ENCODE results near the gene CNPY1. TPM values are rescaled to one million over a fixed set of nuclear protein-coding genes. Genes with fewer than 3 reads are reported as not detected.
"Not testable (repeated sequence)": the region's sequence is repeated elsewhere in the genome, so short reads cannot be mapped to it uniquely, and the experiment has no call there.

Gene CNPY1
- total and polyA plus RNA-seq, 4 donors, result 0.41 to 0.79 (median 0.66) TPM; not detected in 1

DNA sequence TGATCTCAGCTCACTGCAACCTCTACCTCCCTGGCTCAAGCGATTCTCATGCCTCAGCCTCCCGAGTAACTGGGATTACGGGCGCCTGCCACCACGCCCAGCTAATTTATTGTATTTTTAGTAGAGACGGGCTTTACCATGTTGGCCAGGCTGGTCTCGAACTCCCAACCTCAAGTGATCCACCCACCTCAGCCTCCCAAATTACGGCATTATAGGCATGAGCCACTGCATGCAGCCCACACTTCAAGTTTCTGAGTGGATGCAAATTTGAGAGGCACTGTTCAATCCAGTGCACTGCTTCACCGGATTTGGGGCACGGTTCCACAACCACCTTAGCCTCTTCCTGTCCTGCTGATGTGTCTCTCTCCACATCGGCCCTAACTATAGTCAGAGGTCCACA is 16.5 kb downstream of the CNPY1 start:
- peaks cover 13% of the 10 kb centered on the region for H3K4me1 ChIP-seq (ENCODE audit: control insufficient read depth, insufficient read depth, low read length)
- no peaks in the 10 kb centered on the region for H3K36me3 ChIP-seq (ENCODE audit: control insufficient read depth, insufficient read depth, low read length)
- no peak overlapping the region for H3K27ac ChIP-seq (ENCODE audit: low read depth, low read length)
- no peak for DNase-seq (ENCODE audit: low read depth in 4 of 6, low spot score in 6 of 6)
- no peaks in the 10 kb centered on the region for H3K9me3 ChIP-seq (ENCODE audit: control insufficient read depth, insufficient read depth, low read length)
- 100% methylated on average over 2 of the region's 11 CpGs for WGBS (ENCODE audit: insufficient coverage)
- H3K4me3 ChIP-seq (ENCODE audit: low read depth, low read length), result no peak overlapping the region
- H3K27me3 ChIP-seq (ENCODE audit: control insufficient read depth, insufficient read depth, low read length), result peaks cover 60% of the 10 kb centered on the region

DNA sequence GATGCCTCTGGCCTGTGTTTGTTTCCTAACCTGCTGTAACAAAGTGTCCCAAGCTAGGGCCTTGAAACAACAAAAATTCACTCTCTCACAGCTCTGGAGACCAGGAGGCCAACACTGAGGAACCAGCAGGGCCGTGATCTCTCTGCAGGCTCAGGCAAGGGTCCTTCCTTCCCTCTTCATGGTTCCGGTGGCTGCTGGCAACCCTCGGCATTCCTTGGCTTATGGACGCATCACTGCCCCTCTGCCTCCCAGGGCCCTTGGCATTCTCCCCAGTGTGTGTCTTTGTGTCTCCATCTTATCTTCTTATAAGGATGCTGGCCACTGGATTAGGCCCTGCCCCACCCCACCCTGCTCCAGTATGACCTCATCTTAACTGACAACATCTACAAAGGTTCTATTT is 17.0 kb downstream of the CNPY1 start:
- Histone ChIP-seq H3K27ac (ENCODE audit: low read depth, low read length) (no peak overlapping the region), H3K27me3 (ENCODE audit: control insufficient read depth, insufficient read depth, low read length) (peaks cover 55% of the 10 kb centered on the region), H3K4me3 (ENCODE audit: low read depth, low read length) (no peak overlapping the region), H3K9me3 (ENCODE audit: control insufficient read depth, insufficient read depth, low read length) (no peaks in the 10 kb centered on the region), H3K36me3 (ENCODE audit: control insufficient read depth, insufficient read depth, low read length) (no peaks in the 10 kb centered on the region), H3K4me1 (ENCODE audit: control insufficient read depth, insufficient read depth, low read length) (peaks cover 13% of the 10 kb centered on the region)
- no peak for DNase-seq (ENCODE audit: low read depth in 4 of 6, low spot score in 6 of 6)
- 87% methylated on average over 4 of the region's 4 CpGs for WGBS (ENCODE audit: insufficient coverage)

DNA sequence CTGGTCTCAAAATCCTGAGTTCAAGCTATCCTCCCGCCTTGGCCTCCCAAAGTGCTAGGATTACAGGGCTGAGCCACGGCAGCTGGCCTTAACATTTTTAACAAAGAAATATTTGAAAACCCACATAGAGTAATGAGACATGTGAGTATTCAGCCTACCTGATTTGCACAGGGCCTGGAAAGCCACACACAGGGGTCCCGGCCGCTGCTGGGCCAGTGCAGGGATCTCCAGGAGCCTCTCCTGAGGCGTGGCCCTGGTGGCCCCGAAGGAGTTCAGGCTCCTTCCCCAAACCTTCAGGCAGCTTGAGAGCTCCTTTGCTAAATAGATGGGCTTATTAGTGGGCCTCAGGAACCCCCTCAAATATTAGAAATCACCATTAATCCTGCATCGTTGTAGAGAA is 18.7 kb downstream of the CNPY1 start:
- peaks cover 38% of the 10 kb centered on the region for H3K27me3 ChIP-seq (ENCODE audit: control insufficient read depth, insufficient read depth, low read length)
- H3K4me3 ChIP-seq (ENCODE audit: low read depth, low read length), result no peak overlapping the region
- no peaks in the 10 kb centered on the region for H3K36me3 ChIP-seq (ENCODE audit: control insufficient read depth, insufficient read depth, low read length)
- H3K4me1 ChIP-seq (ENCODE audit: control insufficient read depth, insufficient read depth, low read length), result no peaks in the 10 kb centered on the region
- no peak overlapping the region for H3K27ac ChIP-seq (ENCODE audit: low read depth, low read length)
- no peaks in the 10 kb centered on the region for H3K9me3 ChIP-seq (ENCODE audit: control insufficient read depth, insufficient read depth, low read length)
- DNase-seq (ENCODE audit: low read depth in 4 of 6, low spot score in 6 of 6), result no peak
- WGBS (ENCODE audit: insufficient coverage), result 95% methylated on average over 5 of the region's 7 CpGs

DNA sequence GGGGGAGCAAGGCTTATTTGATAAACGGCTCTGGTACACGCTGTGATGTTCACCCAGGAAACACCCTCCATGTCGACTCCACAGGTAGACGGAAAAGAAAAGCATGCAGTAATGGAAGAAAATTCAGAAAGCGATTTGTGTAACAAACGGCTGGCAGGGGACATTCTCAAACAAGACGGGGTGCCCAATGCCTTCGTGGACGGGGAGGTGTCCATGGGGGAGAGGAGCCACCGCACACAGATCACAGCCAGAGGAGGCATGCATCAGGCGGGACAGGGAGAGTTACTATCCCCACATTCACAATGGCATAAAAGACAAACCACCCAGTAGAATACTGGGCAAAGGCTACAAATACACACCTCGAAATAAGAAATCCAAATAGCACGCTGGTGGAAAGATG is 20.1 kb downstream of the CNPY1 start:
- Histone ChIP-seq H3K27ac (ENCODE audit: low read depth, low read length) (no peak overlapping the region), H3K27me3 (ENCODE audit: control insufficient read depth, insufficient read depth, low read length) (peaks cover 24% of the 10 kb centered on the region), H3K9me3 (ENCODE audit: control insufficient read depth, insufficient read depth, low read length) (no peaks in the 10 kb centered on the region), H3K36me3 (ENCODE audit: control insufficient read depth, insufficient read depth, low read length) (no peaks in the 10 kb centered on the region), H3K4me1 (ENCODE audit: control insufficient read depth, insufficient read depth, low read length) (no peaks in the 10 kb centered on the region), H3K4me3 (ENCODE audit: low read depth, low read length) (no peak overlapping the region)
- 88% methylated on average over 7 of the region's 13 CpGs for WGBS (ENCODE audit: insufficient coverage)
- no peak for DNase-seq (ENCODE audit: low read depth in 4 of 6, low spot score in 6 of 6)

DNA sequence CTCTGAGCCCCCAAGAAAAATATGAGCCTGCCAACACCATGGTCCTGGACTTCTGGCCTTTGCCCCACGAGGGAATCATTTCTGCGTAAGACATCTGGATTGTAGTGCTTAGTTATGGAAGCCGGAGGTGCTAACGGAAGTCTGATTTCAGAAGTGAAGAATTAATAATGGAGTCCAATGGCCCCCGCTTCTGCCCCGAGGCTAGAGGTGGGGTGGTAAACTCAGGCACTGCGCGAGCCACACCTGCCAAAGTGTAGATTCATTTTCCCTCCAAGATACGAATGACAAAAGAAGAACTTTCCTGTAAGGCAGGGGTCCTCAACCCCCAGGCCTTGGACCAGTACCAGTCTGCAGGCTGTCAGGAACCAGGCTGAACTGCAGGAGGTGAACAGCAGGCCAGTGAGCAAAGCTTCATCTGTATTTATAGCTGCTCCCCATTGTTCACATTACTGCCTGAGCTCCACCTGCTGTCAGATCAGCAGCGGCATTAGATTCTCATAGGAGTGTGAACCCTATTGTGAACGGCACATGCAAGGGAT is 22.3 kb downstream of the CNPY1 start:
- Histone ChIP-seq H3K27me3 (ENCODE audit: control insufficient read depth, insufficient read depth, low read length) (peaks cover 8% of the 10 kb centered on the region), H3K27ac (ENCODE audit: low read depth, low read length) (no peak overlapping the region), H3K4me1 (ENCODE audit: control insufficient read depth, insufficient read depth, low read length) (no peaks in the 10 kb centered on the region), H3K36me3 (ENCODE audit: control insufficient read depth, insufficient read depth, low read length) (no peaks in the 10 kb centered on the region), H3K9me3 (ENCODE audit: control insufficient read depth, insufficient read depth, low read length) (no peaks in the 10 kb centered on the region), H3K4me3 (ENCODE audit: low read depth, low read length) (no peak overlapping the region)
- no peak for DNase-seq (ENCODE audit: low read depth in 4 of 6, low spot score in 6 of 6)
- 91% methylated on average over 8 of the region's 11 CpGs for WGBS (ENCODE audit: insufficient coverage)

DNA sequence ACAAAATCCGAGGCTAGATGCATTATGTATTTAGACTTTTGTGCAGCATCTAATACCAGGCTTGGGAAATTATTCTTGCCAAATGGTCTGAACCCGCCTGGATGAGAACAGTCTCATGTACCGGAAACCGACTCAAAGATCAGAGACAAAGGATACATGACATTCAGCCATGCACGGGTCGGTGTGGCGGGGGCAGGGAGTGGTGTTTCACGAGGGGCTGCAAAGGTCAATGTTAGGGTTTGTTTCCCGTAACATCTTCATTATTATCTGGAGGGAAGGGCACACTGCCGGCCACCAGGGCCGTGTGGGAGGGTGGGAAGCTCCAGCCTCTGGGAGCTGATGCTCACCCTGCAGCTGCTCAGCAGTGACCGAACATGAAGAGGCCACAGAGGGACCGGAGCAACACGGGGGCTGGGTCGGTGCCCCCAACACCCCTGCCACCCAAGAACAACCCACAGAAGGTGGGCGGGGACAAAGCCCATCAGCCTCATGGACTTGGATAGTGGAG is 23.1 kb downstream of the CNPY1 start:
- H3K36me3 ChIP-seq (ENCODE audit: control insufficient read depth, insufficient read depth, low read length), result no peaks in the 10 kb centered on the region
- peaks cover 14% of the 10 kb centered on the region for H3K27me3 ChIP-seq (ENCODE audit: control insufficient read depth, insufficient read depth, low read length)
- 70% methylated on average over 4 of the region's 16 CpGs for WGBS (ENCODE audit: insufficient coverage)
- no peak overlapping the region for H3K27ac ChIP-seq (ENCODE audit: low read depth, low read length)
- no peak overlapping the region for H3K4me3 ChIP-seq (ENCODE audit: low read depth, low read length)
- H3K9me3 ChIP-seq (ENCODE audit: control insufficient read depth, insufficient read depth, low read length), result no peaks in the 10 kb centered on the region
- H3K4me1 ChIP-seq (ENCODE audit: control insufficient read depth, insufficient read depth, low read length), result no peaks in the 10 kb centered on the region
- no peak for DNase-seq (ENCODE audit: low read depth in 4 of 6, low spot score in 6 of 6)

DNA sequence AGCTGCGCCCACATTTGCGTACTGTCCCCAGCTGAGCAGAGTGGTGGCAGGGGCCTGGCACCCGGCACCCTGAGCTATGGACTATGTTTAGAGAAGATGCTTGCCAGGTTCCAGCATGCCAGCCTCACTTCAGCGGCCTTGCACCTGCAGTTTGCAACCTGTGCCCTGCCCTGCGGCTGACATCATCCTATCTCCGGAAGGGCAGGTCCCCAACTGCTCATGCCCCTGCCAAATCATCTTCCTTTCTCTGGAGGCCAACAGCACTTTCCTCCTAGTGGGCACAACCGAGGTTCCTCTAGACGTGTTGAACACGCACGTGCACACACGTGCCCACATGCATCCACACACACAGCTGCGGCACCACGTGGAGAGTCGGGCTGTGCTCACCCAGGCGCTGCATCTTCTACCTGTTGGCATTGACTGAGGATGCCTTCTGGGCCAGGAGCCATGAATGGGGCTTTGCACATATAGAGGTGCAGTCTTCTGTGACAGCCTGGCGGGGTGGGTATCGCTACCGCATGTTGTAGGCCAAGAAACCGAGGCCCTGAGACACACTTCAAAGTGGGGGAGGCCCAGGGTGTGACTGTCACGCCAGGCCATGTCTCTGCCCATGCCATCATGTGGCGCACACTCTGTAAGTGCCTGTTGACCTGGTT is 24.5 kb downstream of the CNPY1 start:
- 94% methylated on average over 21 of the region's 21 CpGs for whole genome bisulfite sequencing (ENCODE audit: insufficient coverage)
- H3K27ac ChIP-seq (ENCODE audit: low read depth, low read length), result no peak overlapping the region
- H3K9me3 ChIP-seq (ENCODE audit: control insufficient read depth, insufficient read depth, low read length), result no peaks in the 10 kb centered on the region
- H3K4me3 ChIP-seq (ENCODE audit: low read depth, low read length), result no peak overlapping the region
- no peaks in the 10 kb centered on the region for H3K4me1 ChIP-seq (ENCODE audit: control insufficient read depth, insufficient read depth, low read length)
- DNase-seq (ENCODE audit: low read depth in 4 of 6, low spot score in 6 of 6), result no peak
- H3K36me3 ChIP-seq (ENCODE audit: control insufficient read depth, insufficient read depth, low read length), result no peaks in the 10 kb centered on the region
- peaks cover 18% of the 10 kb centered on the region for H3K27me3 ChIP-seq (ENCODE audit: control insufficient read depth, insufficient read depth, low read length)

DNA sequence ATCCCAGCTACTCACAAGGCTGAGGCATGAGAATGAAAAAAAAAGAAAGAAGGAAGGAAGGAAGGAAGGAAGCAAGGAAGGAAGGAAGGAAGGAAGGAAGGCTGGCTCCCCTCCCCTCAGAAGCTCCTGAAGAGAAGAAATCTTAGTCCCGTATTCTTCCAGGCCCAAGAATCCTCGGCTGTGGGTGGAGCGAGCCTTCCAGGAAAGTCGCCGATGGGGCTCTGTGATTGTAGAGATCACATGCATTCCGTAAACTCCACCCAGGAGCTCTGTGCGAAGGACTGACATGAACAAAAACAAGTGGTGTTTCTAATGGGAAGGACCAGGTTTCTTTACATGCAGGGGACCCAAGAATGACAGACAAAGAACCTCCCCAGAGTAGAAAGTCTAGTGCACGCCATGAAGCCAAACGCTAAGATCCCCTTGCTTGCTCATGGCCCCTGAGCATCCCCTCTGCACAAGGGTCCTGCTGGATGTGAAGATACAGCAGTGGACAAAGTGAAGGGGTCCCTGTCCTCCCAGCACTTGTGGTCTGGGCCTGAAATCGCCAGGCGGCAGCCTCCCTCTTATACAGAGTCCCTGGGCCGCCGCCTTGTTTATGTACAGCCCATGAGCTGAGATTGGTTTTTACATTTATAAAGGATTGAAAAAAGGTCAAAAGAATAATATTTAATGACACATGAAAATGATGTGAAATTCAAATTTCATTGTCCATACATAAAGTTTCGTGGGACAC is 25.2 kb downstream of the CNPY1 start:
- Histone ChIP-seq H3K9me3 (ENCODE audit: control insufficient read depth, insufficient read depth, low read length) (no peaks in the 10 kb centered on the region), H3K4me1 (ENCODE audit: control insufficient read depth, insufficient read depth, low read length) (no peaks in the 10 kb centered on the region), H3K36me3 (ENCODE audit: control insufficient read depth, insufficient read depth, low read length) (no peaks in the 10 kb centered on the region), H3K4me3 (ENCODE audit: low read depth, low read length) (no peak overlapping the region), H3K27ac (ENCODE audit: low read depth, low read length) (no peak overlapping the region), H3K27me3 (ENCODE audit: control insufficient read depth, insufficient read depth, low read length) (peaks cover 19% of the 10 kb centered on the region)
- no peak for DNase-seq (ENCODE audit: low read depth in 4 of 6, low spot score in 6 of 6)
- WGBS (ENCODE audit: insufficient coverage), result 83% methylated on average over 7 of the region's 14 CpGs

DNA sequence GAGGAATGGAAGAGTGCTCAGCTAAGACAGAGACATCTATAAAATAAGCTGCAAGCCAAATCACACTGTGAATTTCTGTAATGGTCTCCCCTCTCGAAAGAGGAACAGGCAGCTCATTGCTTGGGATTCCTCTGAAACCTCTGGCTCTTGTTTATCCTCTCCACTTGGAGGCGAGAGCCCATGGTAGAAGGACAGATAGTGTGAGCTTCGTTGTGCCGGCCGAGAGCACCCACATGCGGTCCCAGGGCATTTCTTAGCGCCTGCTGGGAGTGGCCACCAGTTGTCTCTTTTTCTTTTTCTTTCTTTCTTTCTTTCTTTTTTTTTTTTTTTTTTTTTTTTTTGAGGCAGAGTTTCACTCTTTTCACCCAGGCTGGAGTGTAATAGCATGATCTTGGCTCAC is 26.2 kb downstream of the CNPY1 start:
- no peaks in the 10 kb centered on the region for H3K36me3 ChIP-seq (ENCODE audit: control insufficient read depth, insufficient read depth, low read length)
- H3K27ac ChIP-seq (ENCODE audit: low read depth, low read length), result no peak overlapping the region
- H3K4me3 ChIP-seq (ENCODE audit: low read depth, low read length), result no peak overlapping the region
- DNase-seq (ENCODE audit: low read depth in 4 of 6, low spot score in 6 of 6), result no peak
- H3K9me3 ChIP-seq (ENCODE audit: control insufficient read depth, insufficient read depth, low read length), result no peaks in the 10 kb centered on the region
- no CpG with 5 or more reads among the region's 7 CpGs for WGBS (ENCODE audit: insufficient coverage)
- H3K4me1 ChIP-seq (ENCODE audit: control insufficient read depth, insufficient read depth, low read length), result no peaks in the 10 kb centered on the region
- peaks cover 20% of the 10 kb centered on the region for H3K27me3 ChIP-seq (ENCODE audit: control insufficient read depth, insufficient read depth, low read length)

DNA sequence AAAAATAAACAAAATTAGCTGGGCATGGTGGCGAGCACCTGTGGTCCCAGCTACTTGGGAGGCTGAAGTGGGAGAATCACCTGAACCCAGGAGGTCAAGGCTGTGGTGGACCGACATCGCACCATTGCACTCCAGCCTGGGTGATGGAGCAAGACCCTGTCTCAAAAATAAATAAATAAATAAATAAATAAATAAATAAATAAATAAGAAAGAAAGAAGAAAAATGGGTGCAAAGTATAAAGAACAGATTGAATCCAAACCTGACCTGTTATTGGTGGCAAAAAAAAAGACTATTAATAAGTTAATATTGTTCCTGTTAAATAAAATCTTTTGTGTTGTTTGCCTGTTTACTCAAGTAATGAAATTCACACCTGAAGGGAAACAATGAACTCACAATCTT is 27.0 kb downstream of the CNPY1 start:
- not testable (repeated sequence) for DNase-seq (ENCODE audit: low read depth in 4 of 6, low spot score in 6 of 6); H3K36me3 ChIP-seq (ENCODE audit: control insufficient read depth, insufficient read depth, low read length); H3K4me1 ChIP-seq (ENCODE audit: control insufficient read depth, insufficient read depth, low read length); H3K4me3 ChIP-seq (ENCODE audit: low read depth, low read length); H3K9me3 ChIP-seq (ENCODE audit: control insufficient read depth, insufficient read depth, low read length); H3K27ac ChIP-seq (ENCODE audit: low read depth, low read length)
- peaks cover 22% of the 10 kb centered on the region for H3K27me3 ChIP-seq (ENCODE audit: control insufficient read depth, insufficient read depth, low read length)
- 86% methylated on average over 1 of the region's 3 CpGs for WGBS (ENCODE audit: insufficient coverage)
